ENCODE data around the gene PLEKHB1. TPM values are rescaled to one million over a fixed set of nuclear protein-coding genes. Genes with fewer than 3 reads are reported as not detected.

Gene PLEKHB1
- polyA plus RNA-seq, 1 donor (not counting 4 experiments of a cell fraction or from before 2014, with no cell fraction given), result not detected

DNA sequence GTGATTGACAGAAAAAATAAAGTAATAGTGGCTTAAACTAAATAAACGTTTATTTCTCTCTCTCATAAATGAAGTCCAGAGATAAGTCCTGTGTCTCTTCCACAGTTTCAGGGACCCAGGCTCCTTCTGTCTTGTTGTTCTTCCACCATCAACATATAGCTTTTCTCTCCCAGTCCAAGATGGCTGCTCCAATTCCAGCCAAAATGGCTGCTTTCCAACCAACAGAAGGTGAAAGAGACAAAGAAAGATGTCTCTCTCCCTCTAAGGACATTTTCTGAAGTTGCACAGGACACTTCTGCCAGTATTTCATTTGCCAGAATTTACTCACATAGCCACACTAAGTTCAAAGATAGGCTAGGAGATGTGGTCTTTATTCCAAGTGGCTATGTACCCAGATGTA is 9.4 kb upstream of the PLEKHB1 start:
- H3K9me1 ChIP-seq (ENCODE audit: control insufficient read depth, extremely low read depth, insufficient read depth, low read length), result no peaks in the 10 kb centered on the region

DNA sequence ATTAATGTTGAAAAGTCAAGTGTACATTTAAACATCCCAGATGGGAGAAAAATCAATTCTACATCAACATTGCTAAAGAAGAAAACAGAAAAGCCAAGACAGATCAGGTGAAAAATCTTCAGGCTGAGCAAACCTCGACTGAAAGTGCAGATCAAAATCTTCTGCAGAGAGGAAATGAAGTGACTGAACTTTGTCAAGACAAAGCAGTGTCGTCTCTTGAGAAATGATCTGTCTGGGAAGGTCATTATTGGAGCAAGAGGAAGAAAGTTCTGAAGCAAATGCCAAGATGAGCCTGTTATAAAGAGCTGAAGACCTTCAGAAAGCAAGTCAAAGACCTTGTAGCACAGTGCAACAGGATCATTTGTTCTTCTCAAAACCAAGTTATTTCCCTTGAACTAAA is 5.8 kb upstream of the PLEKHB1 start:
- TF ChIP-seq EZH2 (IDR thresholded peaks at IDR 0.05; ENCODE audit: low read length), result no peak
- TF ChIP-seq, protein P1, sequence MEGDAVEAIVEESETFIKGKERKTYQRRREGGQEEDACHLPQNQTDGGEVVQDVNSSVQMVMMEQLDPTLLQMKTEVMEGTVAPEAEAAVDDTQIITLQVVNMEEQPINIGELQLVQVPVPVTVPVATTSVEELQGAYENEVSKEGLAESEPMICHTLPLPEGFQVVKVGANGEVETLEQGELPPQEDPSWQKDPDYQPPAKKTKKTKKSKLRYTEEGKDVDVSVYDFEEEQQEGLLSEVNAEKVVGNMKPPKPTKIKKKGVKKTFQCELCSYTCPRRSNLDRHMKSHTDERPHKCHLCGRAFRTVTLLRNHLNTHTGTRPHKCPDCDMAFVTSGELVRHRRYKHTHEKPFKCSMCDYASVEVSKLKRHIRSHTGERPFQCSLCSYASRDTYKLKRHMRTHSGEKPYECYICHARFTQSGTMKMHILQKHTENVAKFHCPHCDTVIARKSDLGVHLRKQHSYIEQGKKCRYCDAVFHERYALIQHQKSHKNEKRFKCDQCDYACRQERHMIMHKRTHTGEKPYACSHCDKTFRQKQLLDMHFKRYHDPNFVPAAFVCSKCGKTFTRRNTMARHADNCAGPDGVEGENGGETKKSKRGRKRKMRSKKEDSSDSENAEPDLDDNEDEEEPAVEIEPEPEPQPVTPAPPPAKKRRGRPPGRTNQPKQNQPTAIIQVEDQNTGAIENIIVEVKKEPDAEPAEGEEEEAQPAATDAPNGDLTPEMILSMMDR (optimal IDR thresholded peaks at IDR 0.05 in 1 of 3, IDR thresholded peaks at IDR 0.05 in 1 of 3, conservative IDR thresholded peaks at IDR 0.05 in 1 of 3; ENCODE audit: extremely low read depth in 1 of 3, insufficient read depth in 2 of 3, low read length in 3 of 3), result no peak
- Histone ChIP-seq H3K9me1 (ENCODE audit: control insufficient read depth, extremely low read depth, insufficient read depth, low read length) (no peaks in the 10 kb centered on the region), H3K9ac (ENCODE audit: control insufficient read depth, extremely low read depth, insufficient read depth, low read length) (no peak overlapping the region), H3K36me3 (ENCODE audit: control insufficient read depth in 2 of 2, extremely low read depth in 1 of 2, insufficient read depth in 2 of 2, low read length in 2 of 2) (no peaks in the 10 kb centered on the region), H3K27me3 (ENCODE audit: control insufficient read depth, extremely low read depth, insufficient read depth, low read length) (peaks cover 5% of the 10 kb centered on the region), H3K79me2 (ENCODE audit: control insufficient read depth, insufficient read depth, low read length) (no peaks in the 10 kb centered on the region), H4K20me1 (ENCODE audit: control insufficient read depth, extremely low read depth, insufficient read depth, low read length) (no peaks in the 10 kb centered on the region), H3K4me1 (ENCODE audit: control insufficient read depth, extremely low read depth, insufficient read depth, low read length) (no peaks in the 10 kb centered on the region), H3K9me3 (ENCODE audit: control insufficient read depth, low read depth, low read length) (no peaks in the 10 kb centered on the region), H3K4me3 (ENCODE audit: control insufficient read depth in 2 of 3, extremely low read depth in 1 of 3, insufficient read depth in 2 of 3, low read depth in 1 of 3, low read length in 3 of 3) (no peak overlapping the region), H3K4me2 (ENCODE audit: control insufficient read depth, extremely low read depth, insufficient read depth, low read depth, low read length) (no peak overlapping the region), H2AFZ (ENCODE audit: control insufficient read depth, low read length) (no peak overlapping the region), H3K27ac (ENCODE audit: control insufficient read depth, insufficient read depth, low read length) (no peak overlapping the region)
- DNase-seq (ENCODE audit: low read depth, low spot score), result no peak
- dilution Hi-C loops (cut with MboI; ENCODE audit: extremely low pct_ligation_motif_present, low sequenced_read_pairs), result no loop called here
- no peak for FAIRE-seq

More for the DNA sequence above, 9.4 kb upstream of the PLEKHB1 start:
- H3K79me2 ChIP-seq (ENCODE audit: control insufficient read depth, insufficient read depth, low read length), result no peaks in the 10 kb centered on the region
- FAIRE-seq, result no peak
- no peak overlapping the region for H3K4me2 ChIP-seq (ENCODE audit: control insufficient read depth, extremely low read depth, insufficient read depth, low read depth, low read length)
- H3K27ac ChIP-seq (ENCODE audit: control insufficient read depth, insufficient read depth, low read length), result no peak overlapping the region
- no peaks in the 10 kb centered on the region for H3K9me3 ChIP-seq (ENCODE audit: control insufficient read depth, low read depth, low read length)
- no peaks in the 10 kb centered on the region for H4K20me1 ChIP-seq (ENCODE audit: control insufficient read depth, extremely low read depth, insufficient read depth, low read length)
- no peak overlapping the region for H3K4me3 ChIP-seq (ENCODE audit: control insufficient read depth in 2 of 3, extremely low read depth in 1 of 3, insufficient read depth in 2 of 3, low read depth in 1 of 3, low read length in 3 of 3)
- no peaks in the 10 kb centered on the region for H3K4me1 ChIP-seq (ENCODE audit: control insufficient read depth, extremely low read depth, insufficient read depth, low read length)
- no peaks in the 10 kb centered on the region for H3K36me3 ChIP-seq (ENCODE audit: control insufficient read depth in 2 of 2, extremely low read depth in 1 of 2, insufficient read depth in 2 of 2, low read length in 2 of 2)
- H3K27me3 ChIP-seq (ENCODE audit: control insufficient read depth, extremely low read depth, insufficient read depth, low read length), result no peaks in the 10 kb centered on the region
- TF ChIP-seq EZH2 (IDR thresholded peaks at IDR 0.05; ENCODE audit: low read length), result no peak
- TF ChIP-seq, protein P1 (optimal IDR thresholded peaks at IDR 0.05 in 1 of 3, IDR thresholded peaks at IDR 0.05 in 1 of 3, conservative IDR thresholded peaks at IDR 0.05 in 1 of 3; ENCODE audit: extremely low read depth in 1 of 3, insufficient read depth in 2 of 3, low read length in 3 of 3), result no peak
- no peak for DNase-seq (ENCODE audit: low read depth, low spot score)
- no peak overlapping the region for H2AFZ ChIP-seq (ENCODE audit: control insufficient read depth, low read length)
- dilution Hi-C loops (cut with MboI; ENCODE audit: extremely low pct_ligation_motif_present, low sequenced_read_pairs), result no loop called here
- H3K9ac ChIP-seq (ENCODE audit: control insufficient read depth, extremely low read depth, insufficient read depth, low read length), result no peak overlapping the region

All from keratinocyte (primary cell).